H9 (cell line): Measurements from ENCODE around the gene DMXL2. TPM values are rescaled to one million over a fixed set of nuclear protein-coding genes. Genes with fewer than 3 reads are reported as not detected.

ENCODE experiments used
- DNase-seq: peaks from one replicate; pipeline ENCODE4 v3.0.0-alpha.2; 2017
- H2AFZ ChIP-seq: one replicate; pipeline ENCODE4 v1.6.1; 2013; ENCODE audit warnings: mild to moderate bottlenecking, low read length, control low read depth, moderate library complexity
- H2AK5ac ChIP-seq: 2 replicates; pipeline ENCODE4 v1.6.1; 2013; ENCODE audit warnings: low read length, control low read depth, mixed read lengths; ENCODE audit not compliant: insufficient read length
- H2BK120ac ChIP-seq: one replicate; pipeline ENCODE4 v1.6.1; 2013; ENCODE audit warnings: low read depth, mild to moderate bottlenecking, low read length, control low read depth, inconsistent platforms; ENCODE audit not compliant: poor library complexity, severe bottlenecking
- H2BK12ac ChIP-seq: 2 replicates; pipeline ENCODE4 v1.6.1; 2013; ENCODE audit warnings: low read length, control low read depth, mixed read lengths, low read depth; ENCODE audit not compliant: insufficient read length
- H2BK15ac ChIP-seq: 2 replicates; pipeline ENCODE4 v1.6.1; 2013; ENCODE audit warnings: low read depth, low read length, control low read depth
- H2BK20ac ChIP-seq: one replicate; pipeline ENCODE4 v1.6.1; 2013; ENCODE audit warnings: low read depth, mild to moderate bottlenecking, low read length, control low read depth, inconsistent platforms; ENCODE audit not compliant: poor library complexity, severe bottlenecking
- H2BK5ac ChIP-seq: 2 replicates; pipeline ENCODE4 v1.6.1; 2013; ENCODE audit warnings: low read length, control low read depth, mixed read lengths; ENCODE audit not compliant: insufficient read length
- H3K14ac ChIP-seq: 2 replicates; pipeline ENCODE4 v1.6.1; 2013; ENCODE audit warnings: low read length, control low read depth; ENCODE audit not compliant: insufficient read depth
- H3K18ac ChIP-seq: 2 replicates; pipeline ENCODE4 v1.6.1; 2013; ENCODE audit warnings: low read depth, mild to moderate bottlenecking, mixed read lengths, low read length, control low read depth; ENCODE audit not compliant: insufficient read length
- H3K23ac ChIP-seq: 2 replicates; pipeline ENCODE4 v1.6.1; 2013; ENCODE audit warnings: low read length, control low read depth, mixed read lengths, low read depth; ENCODE audit not compliant: insufficient read length
- H3K23me2 ChIP-seq: 2 replicates; pipeline ENCODE4 v1.6.1; 2013; ENCODE audit warnings: low read depth, mild to moderate bottlenecking, mixed read lengths, low read length, control low read depth; ENCODE audit not compliant: insufficient read length, poor library complexity, severe bottlenecking
- H3K27ac ChIP-seq: 2 replicates; pipeline ENCODE4 v1.5.1; 2013; ENCODE audit warnings: low read length, control low read depth, mixed read lengths, low read depth; ENCODE audit not compliant: insufficient read length
- H3K27me3 ChIP-seq: 2 replicates; pipeline ENCODE4 v1.6.1; 2013; ENCODE audit warnings: low read length, control low read depth, inconsistent platforms; ENCODE audit not compliant: insufficient read depth
- H3K4ac ChIP-seq: 2 replicates; pipeline ENCODE4 v1.6.1; 2013; ENCODE audit warnings: low read depth, mild to moderate bottlenecking, control low read depth, inconsistent platforms, low read length, moderate library complexity
- H3K4me1 ChIP-seq: 2 replicates; pipeline ENCODE4 v1.6.1; 2013; ENCODE audit warnings: low read length, control low read depth, inconsistent platforms; ENCODE audit not compliant: insufficient read depth
- H3K4me2 ChIP-seq: 2 replicates; pipeline ENCODE4 v1.6.1; 2013; ENCODE audit warnings: low read length, control low read depth, mixed read lengths; ENCODE audit not compliant: insufficient read length, insufficient read depth
- H3K56ac ChIP-seq: 2 replicates; pipeline ENCODE4 v1.6.1; 2013; ENCODE audit warnings: low read depth, mild to moderate bottlenecking, mixed read lengths, low read length, control low read depth; ENCODE audit not compliant: insufficient read length
- H3K79me1 ChIP-seq: 2 replicates; pipeline ENCODE4 v1.6.1; 2013; ENCODE audit warnings: low read depth, mild to moderate bottlenecking, moderate library complexity, low read length, control low read depth, inconsistent platforms; ENCODE audit not compliant: insufficient read depth, poor library complexity, severe bottlenecking
- H3K79me2 ChIP-seq: 2 replicates; pipeline ENCODE4 v1.6.1; 2013; ENCODE audit warnings: low read length, control low read depth, inconsistent platforms; ENCODE audit not compliant: insufficient read depth
- H3K9ac ChIP-seq: 2 replicates; pipeline ENCODE4 v1.6.1; 2013; ENCODE audit warnings: low read length, control low read depth, mixed read lengths; ENCODE audit not compliant: insufficient read length; ENCODE audit errors: extremely low read depth
- H3K9me3 ChIP-seq: one replicate; pipeline ENCODE4 v1.6.1; 2013; ENCODE audit warnings: low read depth, low read length, inconsistent platforms; ENCODE audit not compliant: control insufficient read depth
- H3T11ph ChIP-seq: one replicate; pipeline ENCODE4 v1.6.1; 2013; ENCODE audit warnings: mild to moderate bottlenecking, low read length, control low read depth, inconsistent platforms
- H4K20me1 ChIP-seq: one replicate; pipeline ENCODE4 v1.6.1; 2013; ENCODE audit not compliant: control insufficient read depth, insufficient read length, insufficient read depth
- H4K5ac ChIP-seq: 2 replicates; pipeline ENCODE4 v1.6.1; 2013; ENCODE audit warnings: low read depth, mild to moderate bottlenecking, mixed read lengths, low read length, control low read depth; ENCODE audit not compliant: insufficient read length
- H4K8ac ChIP-seq: replicated peaks from 2 replicates; pipeline ENCODE4 v1.6.1; 2013; ENCODE audit warnings: low read length, control low read depth, mixed read lengths, low read depth; ENCODE audit not compliant: insufficient read length
- H4K91ac ChIP-seq: 2 replicates; pipeline ENCODE4 v1.6.1; 2013; ENCODE audit warnings: low read depth, mild to moderate bottlenecking, moderate library complexity, mixed read lengths, low read length, control low read depth; ENCODE audit not compliant: insufficient read length
- H3K27ac Mint-ChIP-seq, 3 experiments: 2 replicates in 2 of 3; 3 replicates in 1 of 3; pipeline ENCODE4 v1.8.0; 2020 to 2021; ENCODE audit warnings: mixed read lengths in 3 of 3, mild to moderate bottlenecking in 1 of 3, moderate library complexity in 1 of 3
- H3K27me3 Mint-ChIP-seq: 2 replicates; pipeline ENCODE4 v1.8.0; 2021; ENCODE audit warnings: low read depth, mild to moderate bottlenecking, moderate library complexity, mixed read lengths
- H3K36me3 Mint-ChIP-seq, 3 experiments: 2 replicates in 2 of 3; 3 replicates in 1 of 3; pipeline ENCODE4 v1.8.0; 2020 to 2021; ENCODE audit warnings: low read depth in 3 of 3, mixed read lengths in 3 of 3; ENCODE audit not compliant: insufficient read depth in 1 of 3
- H3K4me1 Mint-ChIP-seq, 2 experiments: 2 replicates each; pipeline ENCODE4 v1.8.0; 2020; ENCODE audit warnings: mixed read lengths in 2 of 2
- H3K4me3 Mint-ChIP-seq, 2 experiments: 2 replicates in 1 of 2; 3 replicates in 1 of 2; pipeline ENCODE4 v1.8.0; 2020 to 2021; ENCODE audit warnings: mild to moderate bottlenecking in 2 of 2, mixed read lengths in 2 of 2, moderate library complexity in 1 of 2
- H3K9me3 Mint-ChIP-seq, 2 experiments: 2 replicates in 1 of 2; 3 replicates in 1 of 2; pipeline ENCODE4 v1.8.0; 2020; ENCODE audit warnings: mild to moderate bottlenecking in 2 of 2, mixed read lengths in 2 of 2, moderate library complexity in 1 of 2
- CTCF ChIP-seq: fragments of 200-600 bp; sonication (generic); conservative IDR thresholded peaks from 3 replicates; pipeline ENCODE4 v1.8.0; 2021; ENCODE audit warnings: antibody characterized with exemption, mild to moderate bottlenecking
- WGBS: extraction: QIAGEN DNeasy Blood & Tissue Kit; methylation state at CpG from one replicate; pipeline ENCODE4 v1.1.7; 2013; ENCODE audit warnings: missing lambda C conversion rate, low lambda C conversion rate, mixed read lengths; ENCODE audit not compliant: insufficient read length; ENCODE audit errors: extremely low coverage; 5-methylcytosine and 5-hydroxymethylcytosine counted together
- total RNA-seq: library from RNA; stranded (reverse); gene quantifications from 2 replicates; pipeline ENCODE4 v1.2.1, GENCODE V29; 2021

The DMXL2 gene
- total RNA-seq, 1 experiment from 2014 or later = 13.9 TPM

GRCh38 chr15:51652084-51652668 lies 29.6 kb upstream of the DMXL2 start:
- Histone ChIP-seq H3K4me2 (no peak overlapping the region), H2BK120ac (no peak overlapping the region), H3K18ac (no peak overlapping the region), H4K91ac (no peak overlapping the region), H4K5ac (no peak overlapping the region), H3K79me1 (no peaks in the 10 kb centered on the region), H3T11ph (no peak overlapping the region), H3K4me1 (no peaks in the 10 kb centered on the region), H3K27ac (no peak overlapping the region), H3K79me2 (no peaks in the 10 kb centered on the region), H3K14ac (no peak overlapping the region), H3K23me2 (no peaks in the 10 kb centered on the region), H2BK5ac (no peak overlapping the region), H3K9ac (no peak overlapping the region), H3K4ac (no peak overlapping the region), H3K23ac (no peak overlapping the region), H2BK20ac (no peak overlapping the region), H4K20me1 (no peaks in the 10 kb centered on the region), H2AK5ac (no peak overlapping the region), H3K56ac (no peak overlapping the region), H3K27me3 (no peaks in the 10 kb centered on the region), H2AFZ (no peak overlapping the region), H4K8ac (no peak overlapping the region), H3K9me3 (no peaks in the 10 kb centered on the region), H2BK12ac (no peak overlapping the region), H2BK15ac (no peak overlapping the region)
- H3K4me1 Mint-ChIP-seq = peaks cover 6 to 10% of the 10 kb centered on the region in 2 experiments
- no peaks in the 10 kb centered on the region; a peak in 1 of 5 replicates for H3K9me3 Mint-ChIP-seq
- DNase-seq = no peak
- no CpG with 5 or more reads among the region's 5 CpGs for WGBS
- H3K27ac Mint-ChIP-seq = no peak overlapping the region; a peak in 1 of 7 replicates
- H3K27me3 Mint-ChIP-seq = no peaks in the 10 kb centered on the region; the same call in 1 of the 2 replicates
- no peaks in the 10 kb centered on the region for H3K36me3 Mint-ChIP-seq
- no peak for TF ChIP-seq CTCF
- H3K4me3 Mint-ChIP-seq = no peak overlapping the region
